Measurements from ENCODE around the gene MMP24. TPM values are rescaled to one million over a fixed set of nuclear protein-coding genes. Genes with fewer than 3 reads are reported as not detected.

The MMP24 gene
- total RNA-seq, 1 experiment from 2014 or later, result 23.0 TPM

- Histone ChIP-seq H3K9ac (ENCODE audit: extremely low read depth, insufficient read length, low read length) (no peak overlapping the region), H3K27me3 (ENCODE audit: insufficient read depth, low read length) (no peaks in the 10 kb centered on the region), H3K4me2 (ENCODE audit: insufficient read depth, insufficient read length, low read length) (no peak overlapping the region), H3T11ph (ENCODE audit: low read length) (no peak overlapping the region), H3K79me1 (ENCODE audit: insufficient read depth, low read depth, low read length, poor library complexity, severe bottlenecking) (no peaks in the 10 kb centered on the region), H3K23ac (ENCODE audit: insufficient read length, low read depth, low read length) (no peak overlapping the region), H3K9me3 (ENCODE audit: control insufficient read depth, low read depth, low read length) (no peaks in the 10 kb centered on the region), H2AK5ac (ENCODE audit: insufficient read length, low read length) (no peak overlapping the region), H4K91ac (ENCODE audit: insufficient read length, low read depth, low read length) (no peak overlapping the region), H2BK12ac (ENCODE audit: insufficient read length, low read depth, low read length) (no peak overlapping the region), H3K4me1 (ENCODE audit: insufficient read depth, low read length) (no peaks in the 10 kb centered on the region; the same call in 1 of the 2 replicates), H3K14ac (ENCODE audit: insufficient read depth, low read length) (no peak overlapping the region), H4K8ac (replicated peaks; ENCODE audit: insufficient read length, low read depth, low read length) (no peak overlapping the region), H3K4ac (ENCODE audit: low read depth, low read length) (no peak overlapping the region), H3K56ac (ENCODE audit: insufficient read length, low read depth, low read length) (no peak overlapping the region), H2BK20ac (ENCODE audit: low read depth, low read length, poor library complexity, severe bottlenecking) (no peak overlapping the region), H2BK15ac (ENCODE audit: low read depth, low read length) (no peak overlapping the region), H2BK120ac (ENCODE audit: low read depth, low read length, poor library complexity, severe bottlenecking) (no peak overlapping the region), H2BK5ac (ENCODE audit: insufficient read length, low read length) (no peak overlapping the region), H2AFZ (ENCODE audit: low read length) (no peak overlapping the region), H4K20me1 (ENCODE audit: control insufficient read depth, insufficient read depth, insufficient read length) (no peaks in the 10 kb centered on the region), H4K5ac (ENCODE audit: insufficient read length, low read depth, low read length) (no peak overlapping the region), H3K18ac (ENCODE audit: insufficient read length, low read depth, low read length) (no peak overlapping the region), H3K79me2 (ENCODE audit: insufficient read depth, low read length) (no peaks in the 10 kb centered on the region), H3K23me2 (ENCODE audit: insufficient read length, low read depth, low read length, poor library complexity, severe bottlenecking) (no peaks in the 10 kb centered on the region), H3K27ac (ENCODE audit: insufficient read length, low read depth, low read length) (no peak overlapping the region)
- no CpG with 5 or more reads among the region's 5 CpGs for WGBS (ENCODE audit: extremely low coverage, insufficient read length, low lambda C conversion rate)
- no peak for DNase-seq
- H3K4me1 Mint-ChIP-seq, result peaks cover 4 to 5% of the 10 kb centered on the region in 2 experiments; a peak in 3 of 4 replicates
- H3K27ac Mint-ChIP-seq, result peak overlapping the region in 1 of 3 experiments; percentile 42; a peak in 1 of 7 replicates
- H3K9me3 Mint-ChIP-seq, result no peaks in the 10 kb centered on the region; a peak in 1 of 5 replicates
- TF ChIP-seq, protein P1, sequence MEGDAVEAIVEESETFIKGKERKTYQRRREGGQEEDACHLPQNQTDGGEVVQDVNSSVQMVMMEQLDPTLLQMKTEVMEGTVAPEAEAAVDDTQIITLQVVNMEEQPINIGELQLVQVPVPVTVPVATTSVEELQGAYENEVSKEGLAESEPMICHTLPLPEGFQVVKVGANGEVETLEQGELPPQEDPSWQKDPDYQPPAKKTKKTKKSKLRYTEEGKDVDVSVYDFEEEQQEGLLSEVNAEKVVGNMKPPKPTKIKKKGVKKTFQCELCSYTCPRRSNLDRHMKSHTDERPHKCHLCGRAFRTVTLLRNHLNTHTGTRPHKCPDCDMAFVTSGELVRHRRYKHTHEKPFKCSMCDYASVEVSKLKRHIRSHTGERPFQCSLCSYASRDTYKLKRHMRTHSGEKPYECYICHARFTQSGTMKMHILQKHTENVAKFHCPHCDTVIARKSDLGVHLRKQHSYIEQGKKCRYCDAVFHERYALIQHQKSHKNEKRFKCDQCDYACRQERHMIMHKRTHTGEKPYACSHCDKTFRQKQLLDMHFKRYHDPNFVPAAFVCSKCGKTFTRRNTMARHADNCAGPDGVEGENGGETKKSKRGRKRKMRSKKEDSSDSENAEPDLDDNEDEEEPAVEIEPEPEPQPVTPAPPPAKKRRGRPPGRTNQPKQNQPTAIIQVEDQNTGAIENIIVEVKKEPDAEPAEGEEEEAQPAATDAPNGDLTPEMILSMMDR (conservative IDR thresholded peaks at IDR 0.05), result no peak
- peaks cover 10% of the 10 kb centered on the region for H3K27me3 Mint-ChIP-seq (ENCODE audit: low read depth)
- H3K36me3 Mint-ChIP-seq (ENCODE audit: insufficient read depth in 1 of 3, low read depth in 3 of 3), result no peaks in the 10 kb centered on the region
- H3K4me3 Mint-ChIP-seq, result no peak overlapping the region; a peak in 1 of 5 replicates
These were observed 71.8 kb downstream of the MMP24 start for GRCh38 chr20:35298264-35298663.
